HepG2 (cell line): ENCODE measurements around the gene CPHXL2. TPM values are rescaled to one million over a fixed set of nuclear protein-coding genes. Genes with fewer than 3 reads are reported as not detected.

ENCODE experiments used
- GTF3A ChIP-seq: sonication (generic); formaldehyde crosslinking; conservative IDR thresholded peaks from 2 replicates; pipeline ENCODE4 v1.4.0; 2020; ENCODE audit warnings: mild to moderate bottlenecking, missing genetic modification reagents
- KDM5B ChIP-seq: sonication (generic); formaldehyde crosslinking; IDR thresholded peaks from 2 replicates; pipeline ENCODE4 v1.4.0; 2020; ENCODE audit warnings: missing genetic modification reagents, mild to moderate bottlenecking, borderline replicate concordance
- RXRB ChIP-seq: IDR thresholded peaks from 2 replicates; pipeline ENCODE4 v1.6.1; 2016; ENCODE audit warnings: borderline replicate concordance, missing genetic modification reagents, missing compliant biosample characterization
- SUZ12 ChIP-seq: fragments of 150-350 bp; IDR thresholded peaks from 2 replicates; pipeline ENCODE4 v1.6.1; 2014; ENCODE audit warnings: low read depth, low read length
- TBX3 ChIP-seq: fragments of 450-650 bp; IDR thresholded peaks from 2 replicates; pipeline ENCODE4 v1.6.1; 2017; ENCODE audit warnings: antibody characterized with exemption, mild to moderate bottlenecking, inconsistent platforms, borderline replicate concordance
- TP53 ChIP-seq: sonication (generic); formaldehyde crosslinking; conservative IDR thresholded peaks from 2 replicates; pipeline ENCODE4 v1.4.0; 2020; ENCODE audit warnings: missing genetic modification reagents
- ZC3H13 ChIP-seq: sonication (generic); formaldehyde crosslinking; IDR thresholded peaks from 2 replicates; pipeline ENCODE4 v1.8.1; 2023; ENCODE audit warnings: mild to moderate bottlenecking, missing genetic modification reagents, moderate library complexity
- ZNF12 ChIP-seq: sonication (generic); formaldehyde crosslinking; IDR thresholded peaks from 2 replicates; pipeline ENCODE4 v1.5.0; 2020; ENCODE audit warnings: missing genetic modification reagents
- ZNF253 ChIP-seq: sonication (generic); formaldehyde crosslinking; IDR thresholded peaks from 2 replicates; pipeline ENCODE4 v1.8.0; 2022; ENCODE audit warnings: mild to moderate bottlenecking, missing genetic modification reagents, borderline replicate concordance
- ZNF326 ChIP-seq: sonication (generic); formaldehyde crosslinking; IDR thresholded peaks from 2 replicates; pipeline ENCODE4 v1.4.0; 2020; ENCODE audit warnings: missing genetic modification reagents, borderline replicate concordance
- ZNF354B ChIP-seq: sonication (generic); formaldehyde crosslinking; IDR thresholded peaks from 2 replicates; pipeline ENCODE4 v1.8.0; 2022; ENCODE audit warnings: mild to moderate bottlenecking, missing genetic modification reagents
- ZNF510 ChIP-seq: sonication (generic); formaldehyde crosslinking; IDR thresholded peaks from 2 replicates; pipeline ENCODE4 v1.4.0; 2020; ENCODE audit warnings: low read depth, mild to moderate bottlenecking, missing genetic modification reagents
- ZNF703 ChIP-seq: sonication (generic); formaldehyde crosslinking; IDR thresholded peaks from 2 replicates; pipeline ENCODE4 v1.5.1; 2020; ENCODE audit warnings: missing genetic modification reagents, mild to moderate bottlenecking, moderate library complexity, borderline replicate concordance
- polyA plus RNA-seq, 8 experiments: library from polyadenylated mRNA; depleted of rRNA in 3 of 8; stranded (reverse) in 7 of 8; unstranded in 1 of 8; fragments of >200 nt; fragmentation: Illumina TruSeq in 4 of 8; extraction: Trizol in 4 of 8; gene quantifications; 2 replicates each; pipeline versions ENCODE4 v1.2.1 to v1.2.3, GENCODE V29; 2011 to 2016; ENCODE audit warnings: low read depth in 4 of 8, missing spikeins in 1 of 8, mixed read lengths in 1 of 8; ENCODE audit not compliant: insufficient read depth in 1 of 8
- total RNA-seq, 5 experiments: library from RNA; depleted of rRNA; stranded (reverse); fragments of >200 nt; fragmentation: Illumina TruSeq; extraction: Trizol; gene quantifications; 2 replicates each; pipeline ENCODE4 v1.2.3, GENCODE V29; 2016; ENCODE audit warnings: low read depth in 1 of 5
- TF ChIP-seq, protein P1 (sequence below): sonication (generic); formaldehyde crosslinking; IDR thresholded peaks from 2 replicates; pipeline ENCODE4 v1.5.0; 2020; ENCODE audit warnings: missing genetic modification reagents, mild to moderate bottlenecking, borderline replicate concordance
- TF ChIP-seq, protein P2 (sequence below): sonication (generic); formaldehyde crosslinking; IDR thresholded peaks from 2 replicates; pipeline ENCODE4 v1.4.0; 2020; ENCODE audit warnings: missing genetic modification reagents
- TF ChIP-seq, protein P3 (sequence below): sonication (generic); formaldehyde crosslinking; IDR thresholded peaks from 2 replicates; pipeline ENCODE4 v1.4.0; 2020; ENCODE audit warnings: missing genetic modification reagents, borderline replicate concordance
- TF ChIP-seq, protein P4 (sequence below): sonication (generic); formaldehyde crosslinking; IDR thresholded peaks from 2 replicates; pipeline ENCODE4 v1.4.0; 2020; ENCODE audit warnings: missing genetic modification reagents, borderline replicate concordance

The CPHXL2 gene
- total and polyA plus RNA-seq, 2 of the 13 experiments (the other 11 are each of a cell fraction or from before 2014, with no cell fraction given): not detected

DNA sequence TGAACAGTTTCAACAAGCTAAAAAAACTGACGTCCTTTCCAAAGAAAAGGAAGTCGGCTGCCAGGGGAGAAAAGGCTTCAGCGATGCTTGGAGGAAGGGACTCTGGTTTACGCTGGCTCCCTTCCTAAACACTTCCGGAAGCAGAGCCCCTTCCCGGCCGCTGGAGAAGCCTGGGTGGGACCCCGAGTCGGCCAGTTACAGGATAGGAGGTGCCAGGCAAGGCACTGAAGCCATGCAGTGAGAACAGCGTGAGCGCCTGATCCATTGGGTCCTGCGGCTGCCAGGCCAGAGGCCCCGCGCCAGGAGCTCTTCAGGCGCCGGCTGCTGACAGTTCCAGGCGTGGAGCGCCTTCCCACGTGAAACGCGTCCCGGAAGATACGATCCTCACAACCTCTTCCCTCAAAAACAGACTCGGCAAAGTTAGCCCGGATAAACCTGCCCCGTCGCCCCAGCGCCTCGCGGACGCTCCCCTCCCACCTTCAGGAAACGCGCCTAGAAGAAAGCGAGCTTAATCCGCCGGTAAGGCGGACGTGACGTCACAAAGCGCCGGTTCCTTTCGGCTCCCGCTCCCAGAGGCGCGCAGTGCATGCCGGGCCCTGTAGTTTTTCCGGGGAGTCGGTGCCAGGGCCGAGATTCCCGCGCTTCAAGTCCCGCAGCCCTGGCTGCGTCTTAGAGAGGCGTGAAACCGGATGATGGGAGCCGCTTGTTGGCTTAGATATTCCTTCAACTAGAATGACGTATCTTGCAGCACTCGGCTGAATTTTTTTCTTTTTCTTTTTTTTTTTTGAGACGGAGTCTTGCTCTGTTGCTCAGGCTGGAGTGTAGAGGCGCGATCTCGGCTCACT lies 53.8 kb downstream of the CPHXL2 start, which contains the start of gene ADAT1 (continued):
- TF ChIP-seq TP53 (CRISPR knock-in tag) (no peak), GTF3A (no peak), TBX3 (peak; percentile 39; the same call in 1 of the 2 replicates), ZNF510 (no peak), RXRB (peak; percentile 69; the same call in 1 of the 2 replicates), ZC3H13 (0 out of 2 replicates have a peak, but pooled peaks have one; percentile 23), SUZ12 (peak; percentile 89), ZNF326 (CRISPR knock-in tag) (no peak), ZNF703 (CRISPR knock-in tag) (peak; percentile 30; the same call in 1 of the 2 replicates), ZNF354B (CRISPR knock-in tag) (no peak), KDM5B (CRISPR knock-in tag) (peak; percentile 90), ZNF12 (no peak), ZNF253 (CRISPR knock-in tag) (no peak)
- TF ChIP-seq, protein P1, sequence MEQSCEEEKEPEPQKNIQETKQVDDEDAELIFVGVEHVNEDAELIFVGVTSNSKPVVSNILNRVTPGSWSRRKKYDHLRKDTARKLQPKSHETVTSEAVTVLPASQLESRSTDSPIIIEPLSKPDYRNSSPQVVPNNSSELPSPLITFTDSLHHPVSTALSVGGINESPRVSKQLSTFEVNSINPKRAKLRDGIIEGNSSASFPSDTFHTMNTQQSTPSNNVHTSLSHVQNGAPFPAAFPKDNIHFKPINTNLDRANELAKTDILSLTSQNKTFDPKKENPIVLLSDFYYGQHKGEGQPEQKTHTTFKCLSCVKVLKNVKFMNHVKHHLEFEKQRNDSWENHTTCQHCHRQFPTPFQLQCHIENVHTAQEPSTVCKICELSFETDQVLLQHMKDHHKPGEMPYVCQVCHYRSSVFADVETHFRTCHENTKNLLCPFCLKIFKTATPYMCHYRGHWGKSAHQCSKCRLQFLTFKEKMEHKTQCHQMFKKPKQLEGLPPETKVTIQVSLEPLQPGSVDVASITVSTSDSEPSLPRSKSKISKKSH (CRISPR knock-in tag): peak; percentile 69
- TF ChIP-seq, protein P2, sequence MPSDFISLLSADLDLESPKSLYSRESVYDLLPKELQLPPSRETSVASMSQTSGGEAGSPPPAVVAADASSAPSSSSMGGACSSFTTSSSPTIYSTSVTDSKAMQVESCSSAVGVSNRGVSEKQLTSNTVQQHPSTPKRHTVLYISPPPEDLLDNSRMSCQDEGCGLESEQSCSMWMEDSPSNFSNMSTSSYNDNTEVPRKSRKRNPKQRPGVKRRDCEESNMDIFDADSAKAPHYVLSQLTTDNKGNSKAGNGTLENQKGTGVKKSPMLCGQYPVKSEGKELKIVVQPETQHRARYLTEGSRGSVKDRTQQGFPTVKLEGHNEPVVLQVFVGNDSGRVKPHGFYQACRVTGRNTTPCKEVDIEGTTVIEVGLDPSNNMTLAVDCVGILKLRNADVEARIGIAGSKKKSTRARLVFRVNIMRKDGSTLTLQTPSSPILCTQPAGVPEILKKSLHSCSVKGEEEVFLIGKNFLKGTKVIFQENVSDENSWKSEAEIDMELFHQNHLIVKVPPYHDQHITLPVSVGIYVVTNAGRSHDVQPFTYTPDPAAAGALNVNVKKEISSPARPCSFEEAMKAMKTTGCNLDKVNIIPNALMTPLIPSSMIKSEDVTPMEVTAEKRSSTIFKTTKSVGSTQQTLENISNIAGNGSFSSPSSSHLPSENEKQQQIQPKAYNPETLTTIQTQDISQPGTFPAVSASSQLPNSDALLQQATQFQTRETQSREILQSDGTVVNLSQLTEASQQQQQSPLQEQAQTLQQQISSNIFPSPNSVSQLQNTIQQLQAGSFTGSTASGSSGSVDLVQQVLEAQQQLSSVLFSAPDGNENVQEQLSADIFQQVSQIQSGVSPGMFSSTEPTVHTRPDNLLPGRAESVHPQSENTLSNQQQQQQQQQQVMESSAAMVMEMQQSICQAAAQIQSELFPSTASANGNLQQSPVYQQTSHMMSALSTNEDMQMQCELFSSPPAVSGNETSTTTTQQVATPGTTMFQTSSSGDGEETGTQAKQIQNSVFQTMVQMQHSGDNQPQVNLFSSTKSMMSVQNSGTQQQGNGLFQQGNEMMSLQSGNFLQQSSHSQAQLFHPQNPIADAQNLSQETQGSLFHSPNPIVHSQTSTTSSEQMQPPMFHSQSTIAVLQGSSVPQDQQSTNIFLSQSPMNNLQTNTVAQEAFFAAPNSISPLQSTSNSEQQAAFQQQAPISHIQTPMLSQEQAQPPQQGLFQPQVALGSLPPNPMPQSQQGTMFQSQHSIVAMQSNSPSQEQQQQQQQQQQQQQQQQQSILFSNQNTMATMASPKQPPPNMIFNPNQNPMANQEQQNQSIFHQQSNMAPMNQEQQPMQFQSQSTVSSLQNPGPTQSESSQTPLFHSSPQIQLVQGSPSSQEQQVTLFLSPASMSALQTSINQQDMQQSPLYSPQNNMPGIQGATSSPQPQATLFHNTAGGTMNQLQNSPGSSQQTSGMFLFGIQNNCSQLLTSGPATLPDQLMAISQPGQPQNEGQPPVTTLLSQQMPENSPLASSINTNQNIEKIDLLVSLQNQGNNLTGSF (CRISPR knock-in tag): peak; percentile 77; the same call in 1 of the 2 replicates
- TF ChIP-seq, protein P3, sequence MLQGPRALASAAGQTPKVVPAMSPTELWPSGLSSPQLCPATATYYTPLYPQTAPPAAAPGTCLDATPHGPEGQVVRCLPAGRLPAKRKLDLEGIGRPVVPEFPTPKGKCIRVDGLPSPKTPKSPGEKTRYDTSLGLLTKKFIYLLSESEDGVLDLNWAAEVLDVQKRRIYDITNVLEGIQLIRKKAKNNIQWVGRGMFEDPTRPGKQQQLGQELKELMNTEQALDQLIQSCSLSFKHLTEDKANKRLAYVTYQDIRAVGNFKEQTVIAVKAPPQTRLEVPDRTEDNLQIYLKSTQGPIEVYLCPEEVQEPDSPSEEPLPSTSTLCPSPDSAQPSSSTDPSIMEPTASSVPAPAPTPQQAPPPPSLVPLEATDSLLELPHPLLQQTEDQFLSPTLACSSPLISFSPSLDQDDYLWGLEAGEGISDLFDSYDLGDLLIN (CRISPR knock-in tag): peak; percentile 97
- TF ChIP-seq, protein P4, sequence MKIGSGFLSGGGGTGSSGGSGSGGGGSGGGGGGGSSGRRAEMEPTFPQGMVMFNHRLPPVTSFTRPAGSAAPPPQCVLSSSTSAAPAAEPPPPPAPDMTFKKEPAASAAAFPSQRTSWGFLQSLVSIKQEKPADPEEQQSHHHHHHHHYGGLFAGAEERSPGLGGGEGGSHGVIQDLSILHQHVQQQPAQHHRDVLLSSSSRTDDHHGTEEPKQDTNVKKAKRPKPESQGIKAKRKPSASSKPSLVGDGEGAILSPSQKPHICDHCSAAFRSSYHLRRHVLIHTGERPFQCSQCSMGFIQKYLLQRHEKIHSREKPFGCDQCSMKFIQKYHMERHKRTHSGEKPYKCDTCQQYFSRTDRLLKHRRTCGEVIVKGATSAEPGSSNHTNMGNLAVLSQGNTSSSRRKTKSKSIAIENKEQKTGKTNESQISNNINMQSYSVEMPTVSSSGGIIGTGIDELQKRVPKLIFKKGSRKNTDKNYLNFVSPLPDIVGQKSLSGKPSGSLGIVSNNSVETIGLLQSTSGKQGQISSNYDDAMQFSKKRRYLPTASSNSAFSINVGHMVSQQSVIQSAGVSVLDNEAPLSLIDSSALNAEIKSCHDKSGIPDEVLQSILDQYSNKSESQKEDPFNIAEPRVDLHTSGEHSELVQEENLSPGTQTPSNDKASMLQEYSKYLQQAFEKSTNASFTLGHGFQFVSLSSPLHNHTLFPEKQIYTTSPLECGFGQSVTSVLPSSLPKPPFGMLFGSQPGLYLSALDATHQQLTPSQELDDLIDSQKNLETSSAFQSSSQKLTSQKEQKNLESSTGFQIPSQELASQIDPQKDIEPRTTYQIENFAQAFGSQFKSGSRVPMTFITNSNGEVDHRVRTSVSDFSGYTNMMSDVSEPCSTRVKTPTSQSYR (CRISPR knock-in tag): 0 out of 2 replicates have a peak, but pooled peaks have one; percentile 10
